NCI-H774 (cell line): ENCODE data around the gene PAX1.
A peak's percentile ranks its signal among the peaks of the same experiment; 100 is the strongest.

Experiments used
- DNase-seq: peaks from one replicate; lab custom pipeline; 2025; lab: John Stamatoyannopoulos, UW

PAX1 gene

DNA sequence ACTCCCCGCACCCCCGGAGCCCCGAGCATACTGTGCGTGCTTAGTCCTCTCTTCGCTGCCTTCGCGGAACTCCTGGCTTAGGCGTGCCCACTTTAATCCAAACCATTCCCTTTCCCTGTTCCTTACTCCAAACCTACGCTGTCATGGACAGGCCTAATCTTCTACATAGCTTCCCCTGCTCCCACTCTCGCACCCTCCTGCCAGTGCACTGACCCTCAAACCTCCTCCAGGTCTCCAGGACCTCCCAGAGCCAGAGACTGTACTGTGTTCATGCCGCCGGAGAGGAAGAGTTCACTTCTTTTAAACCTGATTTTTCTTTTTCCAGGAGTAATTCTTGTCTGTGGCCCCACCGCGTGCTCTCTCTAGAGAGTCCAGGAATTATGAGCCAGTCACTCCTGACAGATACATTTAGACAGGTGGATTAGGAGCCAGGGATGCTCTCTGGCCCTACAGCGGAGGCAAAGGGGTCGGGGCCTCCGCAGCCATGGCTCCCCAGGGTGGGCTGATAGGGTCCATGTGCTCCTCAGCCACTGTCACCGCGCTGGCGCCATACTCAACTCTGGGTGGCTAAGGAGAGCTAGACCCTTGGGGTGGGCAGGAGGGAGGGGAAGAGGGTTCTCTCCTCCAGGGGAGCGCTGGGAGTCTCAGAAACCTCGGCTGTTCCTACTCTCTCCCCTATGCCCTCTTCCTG is 1.6 kb upstream of the PAX1 start:
- DNase-seq: no peak

DNA sequence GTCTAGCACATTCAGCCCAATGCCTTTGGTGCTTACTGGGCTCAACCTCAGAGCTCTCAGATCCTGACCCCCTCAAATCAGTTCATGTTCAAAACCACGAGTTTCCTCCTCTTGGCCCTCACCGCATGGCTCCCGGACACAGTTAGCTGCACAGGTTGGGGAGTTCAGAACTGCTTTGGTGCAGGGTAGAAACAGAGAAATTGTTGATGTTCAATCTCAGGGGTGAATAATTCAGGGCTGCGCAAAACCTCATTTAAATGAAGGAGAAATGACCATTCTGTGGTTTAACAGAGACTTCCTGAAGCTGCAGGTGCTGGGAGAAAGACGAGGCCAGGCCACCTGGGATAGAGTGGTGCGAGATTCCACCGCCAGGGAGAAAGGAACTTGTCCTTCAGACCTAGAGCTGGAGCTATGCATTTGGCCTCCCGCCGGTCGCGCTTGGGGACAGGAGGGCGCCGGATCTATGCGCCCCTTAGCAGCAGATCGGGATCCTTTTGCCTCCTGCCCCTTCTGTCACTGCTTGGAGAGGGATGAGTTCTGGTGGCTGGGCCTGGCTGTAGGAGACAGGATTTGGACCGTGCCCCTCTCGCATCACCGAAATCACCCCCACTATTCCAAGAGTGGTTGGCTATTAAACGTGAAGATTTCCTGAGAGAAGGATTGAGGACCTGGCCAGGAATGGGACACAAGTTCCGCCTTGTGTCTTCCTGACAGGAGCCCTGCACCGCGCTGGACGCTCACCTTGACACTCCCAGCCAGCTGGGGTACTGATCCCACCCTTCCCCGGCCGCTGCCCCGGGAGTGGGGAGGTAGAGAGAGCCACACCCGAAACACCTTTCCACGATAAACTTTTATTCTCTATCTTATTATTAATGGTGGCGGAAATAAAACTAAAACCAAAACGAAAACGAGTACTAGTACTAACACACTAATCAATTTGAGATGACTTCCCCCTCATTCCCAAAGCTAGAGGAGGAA is 767 bp upstream of the PAX1 start:
- DNase-seq: no peak

DNA sequence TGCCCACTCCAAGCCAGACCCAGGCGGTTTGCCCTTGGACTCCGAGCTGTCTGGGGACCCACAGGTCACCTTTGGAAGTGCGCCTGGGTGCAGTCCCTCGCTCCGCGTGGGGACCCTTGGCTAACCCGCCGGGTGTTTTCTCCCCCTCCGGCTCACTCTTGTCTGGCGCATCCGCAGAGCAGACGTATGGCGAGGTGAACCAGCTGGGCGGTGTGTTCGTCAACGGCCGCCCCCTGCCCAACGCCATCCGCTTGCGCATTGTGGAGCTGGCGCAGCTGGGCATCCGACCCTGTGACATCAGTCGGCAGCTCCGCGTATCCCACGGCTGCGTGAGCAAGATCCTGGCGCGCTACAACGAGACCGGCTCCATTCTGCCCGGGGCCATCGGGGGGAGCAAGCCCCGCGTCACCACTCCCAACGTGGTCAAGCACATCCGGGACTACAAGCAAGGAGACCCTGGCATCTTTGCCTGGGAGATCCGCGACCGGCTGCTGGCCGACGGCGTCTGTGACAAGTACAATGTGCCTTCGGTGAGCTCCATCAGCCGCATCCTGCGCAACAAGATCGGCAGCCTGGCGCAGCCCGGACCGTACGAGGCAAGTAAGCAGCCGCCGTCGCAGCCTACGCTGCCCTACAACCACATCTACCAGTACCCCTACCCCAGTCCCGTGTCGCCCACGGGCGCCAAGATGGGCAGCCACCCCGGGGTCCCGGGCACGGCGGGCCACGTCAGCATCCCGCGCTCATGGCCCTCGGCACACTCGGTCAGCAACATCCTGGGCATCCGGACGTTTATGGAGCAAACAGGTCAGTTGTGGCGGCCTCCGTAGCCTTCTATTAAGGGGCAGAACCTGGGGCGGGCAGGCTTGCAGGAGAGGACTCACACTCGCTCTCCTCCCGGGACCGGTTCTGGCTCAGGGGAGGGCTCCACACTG is 1.1 kb downstream of the PAX1 start:
- DNase-seq: no peak

- no peak for DNase-seq
These were observed 1.8 kb downstream of the PAX1 start for GRCh38 chr20:21707267-21707666.

- no peak for DNase-seq
These were observed 2.7 kb downstream of the PAX1 start for GRCh38 chr20:21707999-21708737.

- no peak for DNase-seq
These were observed 3.5 kb downstream of the PAX1 start for GRCh38 chr20:21708738-21709534.

DNA sequence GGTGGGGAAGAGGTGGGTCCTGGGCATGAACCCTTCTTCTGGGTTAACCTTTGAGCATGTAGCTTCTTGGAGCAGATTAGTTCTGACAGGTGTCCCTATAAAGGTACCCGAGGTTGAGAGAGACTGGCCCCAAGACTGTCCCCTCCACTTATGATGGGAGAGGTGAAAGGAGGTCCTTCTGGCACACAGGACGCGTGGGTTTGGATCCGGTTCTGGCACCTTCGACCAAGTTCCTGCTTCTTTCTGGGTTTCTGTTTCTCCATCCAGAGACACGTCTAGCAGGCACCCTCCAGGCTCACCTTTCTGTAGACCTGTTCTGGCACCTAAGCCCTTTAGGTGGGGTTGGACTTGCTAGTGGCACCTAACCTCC is 4.1 kb downstream of the PAX1 start:
- no peak for DNase-seq

GRCh38 chr20:21710341-21710740 is 4.9 kb downstream of the PAX1 start:
- no peak for DNase-seq

DNA sequence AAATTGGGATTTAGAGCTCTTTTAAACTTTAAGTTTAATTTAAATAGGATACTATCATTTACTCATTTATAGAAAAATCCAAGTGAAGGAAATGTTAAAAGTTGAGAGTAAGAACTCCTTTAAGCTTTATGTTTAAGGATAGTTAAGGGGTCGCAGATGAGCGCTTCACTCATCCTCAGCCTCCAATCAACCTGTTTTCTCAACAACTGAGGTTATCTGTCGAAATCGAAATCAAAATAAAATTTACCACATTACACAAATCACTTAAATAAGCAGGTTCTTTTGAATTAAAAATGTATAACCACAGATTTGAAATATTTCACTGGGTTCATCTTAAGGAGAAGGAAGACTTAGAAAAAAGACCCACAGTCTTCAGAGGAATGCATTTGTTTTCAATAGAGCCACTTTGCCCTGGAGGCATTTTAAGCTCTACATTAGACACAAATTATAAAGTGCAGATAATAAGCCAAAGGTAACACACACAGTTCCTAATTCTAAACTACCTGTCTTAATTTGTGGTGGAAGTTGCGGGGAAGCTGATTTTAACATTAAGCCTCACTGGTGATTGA is 5.5 kb downstream of the PAX1 start:
- no peak for DNase-seq

GRCh38 chr20:21712443-21713059 is 7.1 kb downstream of the PAX1 start:
- DNase-seq: no peak

GRCh38 chr20:21713470-21713869 is 8.0 kb downstream of the PAX1 start:
- DNase-seq: no peak

- DNase-seq: no peak
These were observed 8.4 kb downstream of the PAX1 start for GRCh38 chr20:21713901-21714296.

GRCh38 chr20:21714297-21715192 is 9.1 kb downstream of the PAX1 start:
- no peak for DNase-seq

- DNase-seq: no peak
These were observed 9.9 kb downstream of the PAX1 start for GRCh38 chr20:21715193-21715881.

DNA sequence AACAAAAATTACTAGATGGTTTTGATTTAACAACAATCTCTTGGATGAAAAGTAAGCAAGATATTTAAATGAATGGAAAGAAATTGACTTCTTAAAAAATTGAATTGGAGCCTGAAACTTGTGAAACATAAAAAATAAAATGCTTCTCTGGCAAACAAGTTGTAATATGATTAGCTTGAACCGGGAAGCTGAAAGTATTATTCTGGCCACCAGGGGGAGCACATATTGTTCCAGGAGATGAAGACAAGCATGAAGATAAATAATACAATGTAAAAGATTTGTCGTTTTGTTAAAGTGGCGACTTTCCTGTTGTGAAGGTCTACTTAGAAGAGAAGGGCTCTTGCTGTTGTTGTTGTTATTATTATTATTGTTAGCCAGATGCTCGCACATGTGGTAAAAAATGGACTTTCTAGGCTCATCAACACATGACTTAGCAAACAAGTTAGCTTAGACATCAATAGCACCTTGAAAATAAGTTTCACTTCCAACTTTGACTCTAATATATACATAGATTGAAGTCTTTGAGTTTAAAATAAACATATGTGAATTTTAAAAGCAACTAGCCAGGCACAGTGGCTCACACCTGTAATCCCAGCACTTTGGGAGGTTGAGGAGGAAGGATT is 14.2 kb downstream of the PAX1 start:
- DNase-seq: peak; percentile 36

GRCh38 chr20:21725892-21726291 is 20.4 kb downstream of the PAX1 start:
- no peak for DNase-seq

- DNase-seq: no peak
These were observed 23.9 kb downstream of the PAX1 start for GRCh38 chr20:21729316-21729715.

GRCh38 chr20:21739161-21739560 is 33.7 kb downstream of the PAX1 start:
- DNase-seq: no peak
